ENCODE measurements around the gene BRD9. TPM values are rescaled to one million over a fixed set of nuclear protein-coding genes. Genes with fewer than 3 reads are reported as not detected.
"Not testable (repeated sequence)": the region's sequence is repeated elsewhere in the genome, so short reads cannot be mapped to it uniquely, and the experiment has no call there.

Gene BRD9
- total RNA-seq, 1 donor from 2014 or later: 38.5 TPM

DNA sequence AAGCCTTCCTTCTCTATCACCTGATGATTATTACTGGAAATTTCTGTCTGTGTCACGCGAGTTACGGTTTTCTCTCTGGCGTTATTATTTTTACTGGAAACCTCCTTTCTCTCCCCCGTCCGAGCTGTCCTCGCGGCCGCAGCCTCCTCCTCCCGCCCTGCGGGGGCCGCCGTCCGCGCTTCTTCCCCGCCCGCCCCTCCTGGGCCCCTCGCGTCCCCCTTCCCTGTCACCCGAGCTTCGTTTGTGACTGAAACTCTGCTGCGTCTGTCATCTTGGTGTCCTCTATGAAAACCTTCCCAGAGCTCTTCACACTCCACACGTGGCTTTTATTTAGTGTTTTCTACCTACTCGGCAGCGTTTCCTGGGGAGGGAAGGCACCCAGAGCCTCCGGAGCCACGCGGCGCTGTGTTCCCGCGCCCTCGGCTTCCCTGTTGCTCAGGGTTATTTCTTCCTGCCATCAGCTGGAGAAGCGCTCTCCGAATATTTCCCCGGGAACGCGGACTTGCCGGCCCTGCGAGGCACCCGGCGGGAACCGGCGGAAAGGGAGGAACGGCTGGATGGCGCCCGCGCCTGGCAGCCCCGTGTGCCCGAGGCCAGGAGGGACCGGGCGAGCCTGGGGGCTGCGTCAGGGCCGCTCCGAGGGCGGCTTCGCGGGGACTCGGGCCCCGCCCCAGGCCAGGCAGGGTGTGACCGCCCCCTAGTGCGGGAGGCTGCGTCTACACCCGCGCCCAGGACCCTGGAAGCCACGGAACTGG is 34.0 kb upstream of the BRD9 start:
- DNase-seq (ENCODE audit: low spot score): peak; percentile 38
- peak; percentile 62 for ATAC-seq
- intact Hi-C loops (cut with DNase I): loop anchor here (10.0 kb wide), 1 partner anchor 218 kb away; no protein-coding TSS in a partner anchor

DNA sequence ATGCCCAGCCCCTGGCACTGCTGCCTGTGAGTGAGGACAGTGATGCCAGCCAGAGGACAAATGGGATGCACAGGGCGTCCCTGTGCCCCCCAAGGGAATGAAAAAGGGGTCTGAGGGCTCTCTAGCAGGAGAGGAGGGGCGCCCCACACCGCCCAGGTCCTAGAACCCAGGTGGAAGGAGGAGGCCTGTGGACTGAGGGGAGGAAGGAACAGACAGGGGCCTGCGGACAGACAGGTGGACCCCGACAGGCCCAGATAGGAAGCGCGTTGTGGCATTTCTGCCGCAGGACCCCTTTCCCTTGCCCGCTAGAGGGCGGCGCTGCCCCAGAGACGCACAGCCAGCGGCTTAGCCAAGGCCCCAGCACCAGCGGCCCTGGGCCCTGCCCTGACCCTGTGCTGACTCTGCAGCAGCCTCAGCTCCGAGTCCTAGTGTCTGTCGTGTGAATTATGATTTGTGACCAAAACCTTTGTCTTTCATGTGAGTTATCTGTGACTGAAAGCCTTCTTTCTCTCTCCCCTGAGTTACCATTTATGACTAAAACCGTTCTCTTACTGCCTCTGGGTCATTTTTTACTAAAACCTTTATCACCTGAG is 30.8 kb upstream of the BRD9 start:
- intact Hi-C loops (cut with DNase I): loop anchor here (10.0 kb wide), 1 partner anchor 221 kb away; no protein-coding TSS in a partner anchor
- peak; percentile 90 for DNase-seq (ENCODE audit: low spot score)
- ATAC-seq: peak; percentile 95

DNA sequence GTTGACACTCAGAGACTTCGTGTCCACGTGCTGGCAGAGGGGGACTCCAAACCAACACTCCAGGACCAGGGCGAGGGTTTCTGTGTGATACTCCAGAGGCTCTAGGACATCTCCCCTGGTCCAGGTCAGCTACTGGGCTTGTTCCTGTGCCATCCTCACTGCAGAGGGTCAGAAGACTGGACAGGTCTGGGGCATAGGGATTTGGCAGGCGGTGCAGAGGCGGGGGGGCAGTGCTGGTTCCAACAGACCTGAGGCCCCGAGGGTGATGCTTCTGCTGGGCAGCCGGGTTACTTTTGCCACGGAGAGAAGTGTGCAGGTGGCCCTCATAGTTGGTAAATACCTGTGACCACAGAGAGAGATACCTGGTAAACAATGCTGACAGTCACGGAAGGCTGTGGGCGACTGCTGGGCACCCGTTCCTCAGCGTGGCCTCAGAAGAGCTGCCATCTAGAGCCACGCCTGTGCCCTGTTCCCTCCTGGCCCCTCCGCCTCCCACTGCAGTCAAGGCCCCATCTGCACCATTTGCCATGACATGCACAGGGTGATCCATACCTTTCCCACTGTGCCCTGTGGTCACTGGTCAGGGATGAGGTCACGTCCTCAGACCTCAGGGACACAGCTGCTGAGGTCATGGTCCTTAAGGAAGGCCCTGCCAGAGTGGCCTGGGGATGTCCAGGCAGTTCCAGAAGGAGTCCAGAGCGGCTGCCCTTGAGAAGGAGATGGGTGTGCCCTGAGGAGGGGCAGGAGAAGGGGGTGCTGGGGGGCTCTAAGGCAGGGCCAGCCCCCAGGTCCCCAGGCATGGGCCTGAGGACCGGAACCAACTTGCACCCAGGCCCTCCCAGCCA is 30.1 kb upstream of the BRD9 start:
- DNase-seq (ENCODE audit: low spot score) (peak; percentile 52), ATAC-seq (no peak)
- intact Hi-C loops (cut with DNase I): loop anchor here (10.0 kb wide), 1 partner anchor 222 kb away; no protein-coding TSS in a partner anchor

DNA sequence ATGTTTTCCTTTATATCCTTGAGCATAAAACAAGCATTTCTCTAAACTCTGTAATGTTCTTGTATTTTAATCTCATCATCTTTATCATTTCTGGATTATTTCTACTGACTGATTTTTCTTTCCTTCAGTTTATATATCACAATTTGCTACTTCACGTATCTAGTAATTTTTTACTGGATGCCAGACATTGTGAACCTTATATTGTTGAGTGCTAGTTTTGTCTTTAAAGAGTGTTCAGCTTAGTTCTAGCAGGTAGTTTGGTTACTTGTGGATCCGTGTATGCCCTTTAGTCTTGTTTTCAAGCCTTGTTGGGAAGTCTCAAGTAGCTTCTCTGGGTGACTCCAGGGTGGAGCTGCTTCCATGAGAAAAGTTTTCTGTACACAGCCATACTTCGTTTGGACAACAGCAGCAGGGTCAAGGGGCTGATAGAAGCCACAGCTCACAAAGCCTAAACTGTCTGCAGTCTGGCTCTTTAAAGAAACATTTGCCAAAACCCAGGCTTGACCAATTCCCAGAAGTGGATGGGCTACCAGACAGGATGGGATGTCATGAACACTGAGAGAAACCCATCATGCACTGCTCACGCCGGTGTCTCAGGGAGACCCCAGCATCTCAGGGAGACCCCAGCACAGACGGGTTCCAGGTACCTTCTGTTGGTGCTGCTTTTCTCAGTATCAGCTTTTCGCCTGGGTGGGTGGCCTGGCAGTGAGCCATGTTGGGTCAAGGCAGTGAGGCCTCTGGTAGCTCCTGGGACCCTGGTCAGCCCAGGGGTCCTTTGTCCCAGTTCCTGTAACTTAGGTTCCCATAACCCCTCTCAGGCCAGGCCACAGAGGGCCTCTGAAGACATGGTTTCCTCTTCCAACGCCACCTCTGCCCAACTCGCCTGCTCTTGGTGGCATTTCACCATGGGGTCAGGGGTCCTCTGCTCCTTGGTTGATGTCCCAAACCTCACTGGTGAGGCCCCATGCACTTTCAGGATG is 29.1 kb upstream of the BRD9 start:
- DNase-seq (ENCODE audit: low spot score) (no peak), ATAC-seq (no peak)

DNA sequence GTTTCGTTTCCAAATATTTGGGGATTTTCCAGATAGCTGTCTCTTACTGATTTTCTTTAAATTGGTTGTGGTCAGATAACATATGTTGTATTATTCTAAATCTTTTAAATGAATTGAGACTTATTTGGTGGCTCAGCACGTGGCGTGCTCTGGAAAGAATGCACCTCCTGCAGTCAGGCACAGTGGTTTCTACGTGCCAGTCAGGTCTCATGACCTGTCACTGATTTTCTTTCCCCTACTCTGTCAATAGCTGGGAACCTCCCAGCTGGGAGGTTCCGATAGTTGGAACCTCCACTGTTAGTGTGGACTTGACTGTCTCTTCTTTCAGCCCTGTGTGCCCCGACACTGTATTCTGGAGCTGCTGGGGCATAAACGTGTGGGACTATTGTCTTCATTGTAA is 27.7 kb upstream of the BRD9 start:
- ATAC-seq (no peak), DNase-seq (ENCODE audit: low spot score) (no peak)
- intact Hi-C loops (cut with DNase I): loop anchor here (10.0 kb wide), 1 partner anchor 224 kb away; no protein-coding TSS in a partner anchor

More for the DNA sequence above, 29.1 kb upstream of the BRD9 start:
- intact Hi-C loops (cut with DNase I): loop anchor here (10.0 kb wide), 1 partner anchor 223 kb away; no protein-coding TSS in a partner anchor

DNA sequence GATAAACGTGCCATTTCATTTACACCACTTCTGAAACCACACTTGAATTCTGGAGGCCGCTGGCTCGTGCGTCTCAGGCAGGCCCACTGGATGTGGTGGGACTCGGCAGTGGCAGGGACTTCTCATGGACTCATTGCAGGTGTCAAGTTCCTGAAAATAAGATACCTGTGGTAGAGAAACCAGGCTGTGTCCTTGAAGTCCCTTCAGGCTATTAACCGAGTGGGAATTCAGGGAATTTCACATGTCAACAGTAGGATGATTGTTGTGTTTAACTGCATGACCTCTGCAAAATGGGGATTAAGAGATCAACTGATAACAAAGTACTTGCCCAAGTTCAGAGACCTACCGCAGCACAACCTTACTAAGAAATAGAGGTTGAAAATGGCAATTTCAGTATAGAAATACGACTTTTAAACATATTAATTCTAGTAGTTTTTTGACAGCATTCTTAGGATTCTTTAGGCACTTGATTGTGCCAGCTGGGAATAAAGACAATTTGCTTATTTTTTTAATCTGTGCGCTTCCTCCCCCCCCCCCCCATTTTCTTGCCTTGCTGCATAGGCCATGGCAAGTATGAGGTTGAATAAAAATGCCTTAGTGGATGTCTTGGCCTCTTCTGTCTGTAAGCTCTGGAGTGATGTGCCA is 26.9 kb upstream of the BRD9 start:
- intact Hi-C loops (cut with DNase I): no loop called here
- DNase-seq (ENCODE audit: low spot score): no peak
- ATAC-seq: no peak

DNA sequence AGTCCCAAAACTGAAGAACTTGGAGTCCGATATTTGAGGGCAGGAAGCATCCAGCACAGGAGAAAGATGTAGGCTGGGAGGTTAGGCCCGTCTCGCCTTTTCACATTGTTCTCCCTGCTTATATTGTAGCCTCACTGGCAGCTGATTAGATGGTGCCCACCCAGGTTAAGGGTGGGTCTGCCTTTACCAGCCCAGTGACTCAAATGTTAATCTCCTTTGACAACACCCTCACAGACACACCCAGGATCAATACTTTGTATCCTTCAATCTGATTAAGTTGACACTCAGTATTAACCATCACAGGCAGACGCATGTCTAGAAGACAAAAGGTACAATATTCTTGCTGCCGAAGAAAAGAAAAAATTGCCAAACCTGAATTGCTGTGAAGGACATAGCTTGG is 26.1 kb upstream of the BRD9 start:
- ATAC-seq; DNase-seq (ENCODE audit: low spot score); intact Hi-C loops (cut with DNase I): not testable (repeated sequence)

DNA sequence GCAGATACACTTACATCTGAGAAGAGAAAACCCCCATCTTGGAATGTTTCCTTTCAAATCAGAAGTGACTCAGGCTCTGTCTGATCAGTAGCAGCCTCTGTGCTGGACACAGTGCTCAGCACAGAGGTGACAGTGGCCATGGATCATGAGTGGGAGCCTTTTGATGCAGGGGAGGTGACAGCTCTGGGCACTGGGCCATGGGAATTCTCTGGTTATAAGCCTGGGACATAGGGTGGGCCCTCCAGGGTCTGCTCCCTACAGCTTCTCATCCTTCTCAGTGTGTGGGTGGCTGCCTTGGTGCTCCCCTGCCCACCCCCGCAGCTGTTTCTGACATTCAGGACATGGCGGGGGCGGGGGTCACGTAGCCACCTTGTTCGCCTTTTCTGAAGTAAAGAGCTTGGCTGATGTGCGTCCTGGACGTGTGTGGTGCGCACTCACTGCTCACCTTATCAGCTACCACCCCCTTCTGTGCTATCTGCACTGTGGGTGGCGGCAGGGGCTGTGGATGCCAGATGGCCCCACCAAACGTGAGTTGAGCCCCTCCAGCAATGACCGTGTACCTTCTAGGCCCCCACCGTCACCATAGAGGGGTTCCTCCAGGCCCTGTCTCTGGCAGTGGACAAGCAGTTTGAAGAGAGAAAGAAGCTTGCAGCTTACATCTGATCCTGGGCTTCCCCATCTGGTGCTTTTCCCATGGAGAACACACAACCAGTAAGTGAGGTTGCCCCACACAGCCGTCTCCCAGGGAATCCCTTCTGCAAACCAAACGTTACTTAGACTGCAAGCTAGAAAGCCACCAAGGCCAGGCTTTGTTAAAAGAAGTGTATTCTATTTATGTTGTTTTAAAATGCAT is 24.1 kb upstream of the BRD9 start:
- intact Hi-C loops (cut with DNase I): no loop called here
- DNase-seq (ENCODE audit: low spot score) (peak; percentile 35), ATAC-seq (peak; percentile 26)

DNA sequence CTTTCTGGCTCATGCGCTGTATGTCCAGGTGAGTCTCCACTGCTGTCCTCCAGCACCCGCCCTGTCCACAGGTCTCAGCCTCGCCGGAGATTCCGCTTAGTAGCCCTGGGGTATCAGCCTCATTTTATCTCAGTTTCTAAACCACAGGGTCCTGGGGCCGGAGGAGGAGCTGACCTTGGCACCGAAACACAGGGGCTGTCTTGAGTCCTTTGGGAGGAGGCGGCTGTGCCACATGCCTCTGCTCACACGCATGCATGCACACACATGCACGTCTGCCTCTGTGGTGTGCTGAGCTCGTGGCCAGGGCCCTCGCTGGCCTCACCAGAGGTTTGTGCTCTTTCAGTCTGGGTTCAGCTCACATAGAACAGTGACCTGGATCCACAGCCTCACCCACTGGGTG is 23.3 kb upstream of the BRD9 start:
- DNase-seq (ENCODE audit: low spot score) (peak; percentile 44), ATAC-seq (peak; percentile 10)
- intact Hi-C loops (cut with DNase I): no loop called here

DNA sequence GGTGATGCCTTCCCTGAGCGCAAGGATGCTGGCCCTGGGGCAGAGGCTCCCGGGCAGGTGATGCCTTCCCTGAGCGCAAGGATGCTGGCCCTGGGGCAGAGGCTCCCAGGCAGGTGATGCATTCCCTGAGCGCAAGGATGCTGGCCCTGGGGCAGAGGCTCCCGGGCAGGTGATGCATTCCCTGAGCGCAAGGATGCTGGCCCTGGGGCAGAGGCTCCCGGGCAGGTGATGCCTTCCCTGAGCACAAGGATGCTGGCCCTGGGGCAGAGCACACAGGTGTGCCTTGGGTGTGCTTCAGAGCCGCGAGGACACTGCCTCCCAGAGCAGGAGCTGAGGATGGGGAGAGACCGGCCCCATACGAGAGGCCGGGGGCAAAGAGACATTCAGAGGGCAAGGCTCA is 22.7 kb upstream of the BRD9 start:
- intact Hi-C loops (cut with DNase I); ATAC-seq: not testable (repeated sequence)
- DNase-seq (ENCODE audit: low spot score): peak; percentile 22

DNA sequence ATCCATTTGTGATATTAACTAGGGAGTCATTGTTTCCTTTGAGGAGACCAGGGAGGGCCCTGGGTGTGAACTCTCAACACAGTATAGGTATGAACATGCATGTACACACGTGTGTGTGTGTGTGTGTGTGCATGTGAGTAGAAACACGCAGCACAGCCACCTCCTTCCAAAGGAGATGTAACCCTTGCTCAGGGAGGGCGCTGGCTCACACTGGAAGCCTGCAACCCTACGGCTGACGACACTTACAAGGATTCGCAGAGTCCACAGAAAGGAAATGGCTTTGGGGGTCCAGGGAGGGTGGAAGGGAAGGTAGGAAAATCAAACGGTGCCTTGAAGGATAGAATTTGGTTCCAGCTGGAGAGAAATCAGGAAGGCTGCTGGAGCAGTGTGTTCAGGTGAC is 22.0 kb upstream of the BRD9 start:
- DNase-seq (ENCODE audit: low spot score) (peak; percentile 25), ATAC-seq (no peak)
- intact Hi-C loops (cut with DNase I): no loop called here

DNA sequence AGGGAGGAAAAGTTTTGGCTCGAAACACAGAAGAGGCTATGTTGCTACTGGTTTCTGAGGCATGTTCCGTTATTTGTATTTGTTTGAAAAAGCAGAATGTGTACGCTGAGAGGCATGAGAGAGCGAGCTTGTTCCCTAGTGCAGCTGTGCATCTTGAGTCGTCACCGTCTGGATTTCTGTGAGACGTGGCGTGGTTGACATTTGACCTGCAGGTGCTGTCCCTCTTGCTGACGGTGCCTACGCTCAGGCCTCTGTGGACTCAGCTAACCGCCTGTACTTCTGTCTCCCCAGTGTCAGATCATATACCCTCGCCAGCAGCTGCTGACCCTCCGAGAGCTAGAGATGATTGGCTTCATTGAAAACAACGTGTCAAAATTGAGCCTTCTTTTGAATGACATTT is 21.6 kb upstream of the BRD9 start:
- ATAC-seq: no peak
- peak; percentile 25 for DNase-seq (ENCODE audit: low spot score)
- intact Hi-C loops (cut with DNase I): no loop called here

DNA sequence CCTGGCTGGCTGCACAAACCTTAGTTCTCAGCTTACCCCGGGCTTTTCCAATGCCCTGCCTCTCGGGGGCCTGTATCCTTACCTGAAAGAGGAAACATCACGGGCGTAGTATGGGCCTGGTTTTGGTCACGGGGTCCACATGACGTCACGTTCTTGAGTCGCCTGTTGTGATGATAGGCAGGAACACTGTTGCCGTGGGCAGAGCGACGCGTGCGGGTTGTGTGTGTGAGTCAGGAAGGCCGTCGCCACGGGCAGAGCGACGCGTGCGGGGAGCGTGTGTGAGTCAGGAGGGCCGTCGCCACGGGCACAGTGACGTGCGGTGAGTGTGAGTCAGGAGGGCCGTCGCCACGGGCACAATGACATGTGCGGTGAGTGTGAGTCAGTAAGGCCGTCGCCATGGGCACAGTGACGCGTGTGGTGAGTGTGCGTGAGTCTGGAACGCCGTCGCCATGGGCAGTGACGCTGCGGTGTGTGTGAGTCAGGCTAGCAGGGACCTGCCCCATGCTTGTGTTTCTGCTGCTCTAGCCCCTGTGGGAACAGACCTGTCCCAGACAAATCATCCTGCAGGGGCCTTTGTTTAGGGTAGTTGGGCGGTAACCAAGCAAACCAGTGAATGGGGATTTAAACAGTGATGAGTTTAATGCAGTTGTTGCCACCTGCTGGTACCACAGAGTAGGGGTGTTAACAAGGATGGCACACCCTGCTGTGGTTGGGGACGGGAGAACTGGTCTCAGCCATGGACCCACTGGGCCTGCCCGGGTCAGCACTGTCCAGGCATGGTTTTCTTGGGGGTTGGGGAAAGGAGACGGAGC is 19.9 kb upstream of the BRD9 start:
- intact Hi-C loops (cut with DNase I): no loop called here
- peak; percentile 51 for DNase-seq (ENCODE audit: low spot score)

DNA sequence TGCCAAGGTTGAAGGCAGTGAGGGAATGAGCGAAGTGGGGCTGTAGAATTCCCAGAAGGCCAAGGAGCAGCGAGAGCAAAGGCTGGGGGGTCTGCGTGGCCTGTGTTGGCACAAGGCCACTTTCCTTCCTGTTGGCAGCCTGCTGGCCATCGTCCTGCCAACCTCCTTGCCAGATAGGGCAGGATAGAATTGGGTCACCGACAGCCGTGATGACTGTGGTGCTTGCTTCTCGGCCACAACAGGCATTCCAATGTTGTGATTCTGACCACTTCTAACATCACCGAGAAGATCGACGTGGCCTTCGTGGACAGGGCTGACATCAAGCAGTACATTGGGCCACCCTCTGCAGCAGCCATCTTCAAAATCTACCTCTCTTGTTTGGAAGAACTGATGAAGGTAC is 19.0 kb upstream of the BRD9 start:
- DNase-seq (ENCODE audit: low spot score): peak; percentile 37

More for the DNA sequence above, 19.9 kb upstream of the BRD9 start:
- no peak for ATAC-seq

DNA sequence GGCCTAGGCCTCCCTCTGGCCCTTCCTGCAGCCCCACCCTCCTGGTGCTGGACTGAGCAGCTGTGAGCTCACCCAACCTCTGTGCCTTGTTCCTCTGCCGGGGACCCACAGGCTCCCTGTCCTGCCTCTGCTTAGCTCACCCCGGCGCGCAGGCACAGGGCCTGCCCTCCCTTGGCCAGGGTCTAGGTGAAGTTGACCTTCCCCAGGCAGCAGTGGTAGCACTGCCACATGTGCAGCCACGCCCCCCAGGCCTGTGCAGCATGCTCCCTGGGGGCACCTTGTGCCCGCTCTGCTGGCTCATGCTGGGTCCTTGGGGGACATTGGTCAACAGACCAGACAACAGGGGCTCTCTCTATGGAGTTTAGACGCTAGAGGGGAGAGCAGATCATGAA is 18.2 kb upstream of the BRD9 start:
- ATAC-seq (no peak), DNase-seq (ENCODE audit: low spot score) (peak; percentile 43)
- intact Hi-C loops (cut with DNase I): no loop called here

More for the DNA sequence above, 19.0 kb upstream of the BRD9 start:
- ATAC-seq: no peak
- intact Hi-C loops (cut with DNase I): no loop called here
